GM13976 (cell line): ENCODE measurements around the gene MTARC2.

ENCODE experiments used
- DNase-seq: peaks from one replicate; pipeline ENCODE4 v3.0.0; 2012; ENCODE audit warnings: low spot score
- in situ Hi-C: fragments of 300-500 bp; cut with MboI; formaldehyde crosslinking; loops from one replicate; pipeline ENCODE4 v1.12.0; 2022; ENCODE audit warnings: low sequenced_read_pairs, mixed read lengths, inconsistent platforms; ENCODE audit not compliant: unreplicated experiment
- TF ChIP-seq, protein P1 (sequence below): IDR thresholded peaks from 2 replicates; pipeline ENCODE4 v1.5.1; 2012; ENCODE audit warnings: borderline replicate concordance, mild to moderate bottlenecking; ENCODE audit not compliant: insufficient read depth; ENCODE audit errors: extremely low read depth, missing control alignments, control extremely low read depth

The MTARC2 gene

GRCh38 chr1:220754918-220755295 is 6.8 kb downstream of the MTARC2 start:
- DNase-seq, result no peak
- in situ Hi-C loops, result no loop called here
- TF ChIP-seq, protein P1, sequence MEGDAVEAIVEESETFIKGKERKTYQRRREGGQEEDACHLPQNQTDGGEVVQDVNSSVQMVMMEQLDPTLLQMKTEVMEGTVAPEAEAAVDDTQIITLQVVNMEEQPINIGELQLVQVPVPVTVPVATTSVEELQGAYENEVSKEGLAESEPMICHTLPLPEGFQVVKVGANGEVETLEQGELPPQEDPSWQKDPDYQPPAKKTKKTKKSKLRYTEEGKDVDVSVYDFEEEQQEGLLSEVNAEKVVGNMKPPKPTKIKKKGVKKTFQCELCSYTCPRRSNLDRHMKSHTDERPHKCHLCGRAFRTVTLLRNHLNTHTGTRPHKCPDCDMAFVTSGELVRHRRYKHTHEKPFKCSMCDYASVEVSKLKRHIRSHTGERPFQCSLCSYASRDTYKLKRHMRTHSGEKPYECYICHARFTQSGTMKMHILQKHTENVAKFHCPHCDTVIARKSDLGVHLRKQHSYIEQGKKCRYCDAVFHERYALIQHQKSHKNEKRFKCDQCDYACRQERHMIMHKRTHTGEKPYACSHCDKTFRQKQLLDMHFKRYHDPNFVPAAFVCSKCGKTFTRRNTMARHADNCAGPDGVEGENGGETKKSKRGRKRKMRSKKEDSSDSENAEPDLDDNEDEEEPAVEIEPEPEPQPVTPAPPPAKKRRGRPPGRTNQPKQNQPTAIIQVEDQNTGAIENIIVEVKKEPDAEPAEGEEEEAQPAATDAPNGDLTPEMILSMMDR, result no peak

DNA sequence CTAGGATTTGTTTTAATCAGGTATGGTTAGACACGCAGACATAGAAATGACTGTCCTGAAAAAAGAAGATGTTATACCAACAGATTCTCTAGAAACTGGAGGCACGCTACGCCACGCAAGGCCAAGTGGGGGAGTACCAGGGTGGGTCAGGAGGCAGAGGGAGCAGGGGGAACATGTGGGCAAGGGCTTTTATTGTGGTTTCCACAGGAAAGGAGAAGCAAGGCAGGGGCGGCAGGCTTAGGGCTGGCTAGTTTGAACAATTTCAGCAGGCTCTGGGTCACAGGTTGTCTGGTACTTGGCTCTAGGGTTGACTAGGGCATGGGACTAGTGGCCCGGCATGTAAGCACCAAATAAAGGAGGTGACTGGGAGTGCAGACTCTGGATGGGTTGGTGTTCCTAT is 7.2 kb downstream of the MTARC2 start:
- TF ChIP-seq, protein P1, result no peak
- in situ Hi-C loops, result no loop called here
- no peak for DNase-seq

DNA sequence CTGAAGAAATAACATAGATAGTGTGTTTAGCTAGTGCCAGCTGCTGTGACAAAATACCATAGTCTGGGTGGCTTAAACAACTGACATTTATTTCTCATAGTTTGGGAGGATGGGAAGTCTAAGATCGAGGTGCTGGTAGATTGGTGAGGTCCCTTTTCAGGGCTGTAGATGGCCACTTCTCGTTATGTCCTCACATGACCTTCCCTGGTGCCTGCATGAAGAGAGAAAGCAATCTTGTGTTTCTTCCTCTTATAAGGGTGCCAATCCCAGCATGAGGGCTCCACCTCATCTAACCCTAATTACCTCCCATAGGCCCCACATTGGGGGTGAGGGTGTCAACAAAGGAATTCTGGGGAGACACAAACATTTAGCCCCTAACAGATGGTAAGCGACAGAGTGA is 9.3 kb downstream of the MTARC2 start:
- in situ Hi-C loops, result no loop called here
- TF ChIP-seq, protein P1, result no peak
- DNase-seq, result no peak

GRCh38 chr1:220759147-220759546 is 11.0 kb downstream of the MTARC2 start:
- DNase-seq, result no peak
- TF ChIP-seq, protein P1, result no peak
- in situ Hi-C loops, result no loop called here

DNA sequence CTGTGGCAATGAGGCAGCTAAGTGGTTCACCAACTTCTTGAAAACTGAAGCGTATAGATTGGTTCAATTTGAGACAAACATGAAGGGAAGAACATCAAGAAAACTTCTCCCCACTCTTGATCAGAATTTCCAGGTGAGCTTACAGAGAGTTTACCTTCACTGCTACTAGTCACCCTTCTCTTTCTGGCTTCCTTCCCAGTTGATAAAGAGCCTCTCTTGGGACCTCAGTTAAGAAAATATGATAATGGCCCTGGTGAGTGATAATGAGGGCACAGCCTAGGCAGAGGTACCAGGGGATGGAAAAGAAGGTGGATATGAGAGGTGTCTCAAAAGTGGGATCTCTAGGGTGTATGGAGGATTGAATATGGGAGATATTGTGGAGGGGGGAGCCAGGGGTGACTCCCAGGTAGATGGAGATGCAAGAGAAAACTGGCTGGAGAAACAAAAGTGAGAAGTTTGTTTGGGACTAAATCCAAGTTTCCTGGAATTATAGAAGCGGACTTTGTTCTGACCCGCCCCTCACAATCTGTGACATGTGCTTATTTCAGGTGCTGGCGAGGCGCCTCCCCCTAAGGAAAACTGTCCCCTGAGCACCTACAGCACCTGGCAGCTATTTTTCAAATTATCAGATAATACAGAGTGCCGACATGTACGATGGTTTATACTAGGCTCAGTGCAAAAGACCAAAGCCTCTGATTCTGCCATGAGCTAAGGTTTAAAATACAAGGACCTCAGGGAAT is 13.7 kb downstream of the MTARC2 start:
- TF ChIP-seq, protein P1, result no peak
- DNase-seq, result no peak
- in situ Hi-C loops, result no loop called here

- in situ Hi-C loops, result no loop called here
- no peak for DNase-seq
- TF ChIP-seq, protein P1, result no peak
Measured at GRCh38 chr1:220764757-220765156, 16.6 kb downstream of the MTARC2 start.
